ENCODE results near the gene TMEM253.

DNA sequence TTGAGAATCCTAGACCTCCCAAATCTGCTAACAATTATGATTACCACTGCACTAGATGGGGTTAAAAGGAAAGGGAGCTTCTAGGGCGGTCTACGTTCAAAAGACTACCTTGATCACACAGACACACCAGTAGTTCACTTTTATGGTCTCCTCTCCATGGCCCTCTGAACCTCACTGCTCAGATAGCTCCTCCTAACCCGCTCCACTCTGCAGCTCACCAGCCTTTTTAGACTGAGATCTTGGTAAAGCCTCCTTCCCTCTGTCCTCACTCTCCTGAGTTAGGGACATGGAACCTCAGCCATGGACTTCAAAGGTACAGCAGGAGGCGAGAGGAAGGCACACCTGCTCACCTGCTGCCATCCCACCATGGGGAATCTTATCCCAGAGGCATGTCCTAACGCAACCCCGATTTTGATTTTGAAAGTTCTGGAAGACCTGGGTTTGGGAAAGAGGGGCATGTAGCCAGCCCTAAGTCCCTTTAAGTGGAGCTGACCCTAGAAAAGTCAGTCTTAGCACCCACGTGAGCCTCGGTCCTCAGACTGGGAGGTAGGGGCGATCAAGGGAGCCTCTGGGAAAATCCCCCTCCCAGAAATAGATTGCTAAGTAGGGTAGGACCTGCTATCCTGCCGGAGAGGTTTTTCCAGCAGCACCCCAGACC is 3.8 kb upstream of the TMEM253 start:
- no peak for TF ChIP-seq POLR2A (IDR thresholded peaks at IDR 0.05; ENCODE audit: low read length)
- no peak for TF ChIP-seq GATA1 (IDR thresholded peaks at IDR 0.05; ENCODE audit: low read depth, low read length)
